CD4-positive, alpha-beta T cell treated with Interleukin-17A for 1 hour (primary cell): ENCODE data around the gene MAPK11.

Source experiments
- DNase-seq: peaks from one replicate; pipeline ENCODE4 v3.0.0-alpha.2; 2020

The MAPK11 gene

DNA sequence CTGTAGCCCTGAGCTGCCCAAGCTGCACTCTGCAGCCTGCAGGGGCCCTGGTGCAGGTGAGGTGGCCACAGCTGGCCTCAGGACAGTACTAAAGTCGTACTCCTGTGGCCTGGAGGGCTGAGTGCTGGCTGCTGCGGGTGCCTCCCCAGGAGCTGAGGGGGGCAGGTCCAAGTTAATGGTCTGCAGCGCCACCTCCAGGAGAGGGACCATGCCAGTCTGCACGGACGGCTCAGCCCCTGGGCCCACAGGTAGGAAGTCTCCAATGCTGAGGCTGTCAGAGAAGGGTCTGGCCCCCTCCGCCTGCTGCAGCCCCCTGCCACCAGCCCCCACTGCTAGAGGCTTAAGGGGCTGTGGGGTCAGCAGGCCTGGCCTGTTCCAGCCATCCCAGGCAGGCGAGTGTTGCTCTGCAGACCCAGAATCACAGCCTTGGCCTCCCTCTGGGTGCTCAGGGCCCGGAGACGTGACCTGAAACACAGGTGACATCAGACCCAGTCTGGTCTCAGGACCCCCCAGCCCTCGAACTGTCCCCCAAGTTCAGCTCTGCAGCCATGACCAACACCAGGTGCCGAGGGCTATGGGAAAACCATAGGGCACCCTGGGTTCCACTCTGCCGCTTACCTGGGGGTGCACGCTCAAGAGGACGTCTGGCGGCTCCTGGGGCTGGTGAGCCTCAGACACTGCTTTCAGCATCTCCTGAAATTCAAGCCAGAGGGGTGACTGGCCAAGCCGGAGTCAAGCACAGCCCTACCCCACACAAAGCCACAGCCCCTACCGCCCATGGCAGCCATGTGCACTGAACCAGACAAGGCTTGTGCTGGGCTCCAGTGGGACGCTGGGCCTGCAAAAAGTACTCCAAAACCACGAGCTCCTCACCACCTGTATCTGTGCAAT is 48.5 kb downstream of the MAPK11 start:
- no peak for DNase-seq

DNA sequence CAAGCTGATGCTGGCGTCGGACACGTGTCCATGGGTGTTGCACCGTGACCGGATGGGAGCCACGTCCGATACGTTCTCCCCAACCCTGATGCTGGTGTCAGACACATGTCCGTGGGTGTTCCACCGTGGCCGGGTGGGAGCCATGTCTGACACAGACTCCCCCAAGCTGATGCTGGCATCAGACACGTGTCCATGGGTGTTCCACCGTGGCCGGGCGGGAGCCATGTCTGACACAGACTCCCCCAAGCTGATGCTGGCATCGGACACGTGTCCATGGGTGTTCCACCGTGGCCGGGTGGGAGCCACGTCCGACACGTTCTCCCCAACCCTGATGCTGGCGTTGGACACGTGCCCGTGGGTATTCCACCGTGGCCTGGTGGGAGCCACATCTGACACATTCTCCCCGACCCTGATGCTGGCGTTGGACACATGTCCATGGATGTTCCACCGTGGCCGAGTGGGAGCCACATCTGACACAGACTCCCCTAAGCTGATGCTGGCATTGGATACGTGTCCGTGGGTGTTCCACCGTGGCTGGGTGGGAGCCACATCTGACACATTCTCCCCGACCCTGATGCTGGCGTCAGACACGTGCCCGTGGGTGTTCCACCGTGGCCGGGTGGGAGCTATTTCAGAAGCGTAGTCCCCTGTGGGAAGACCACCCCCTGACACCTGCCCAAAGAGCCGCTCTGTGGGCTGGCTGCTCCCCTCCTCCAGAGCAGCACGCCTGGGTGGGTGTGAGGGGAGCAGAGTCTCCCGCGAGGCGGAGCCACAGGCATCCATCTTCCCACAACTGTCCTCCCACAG is 49.4 kb downstream of the MAPK11 start:
- DNase-seq = no peak

DNA sequence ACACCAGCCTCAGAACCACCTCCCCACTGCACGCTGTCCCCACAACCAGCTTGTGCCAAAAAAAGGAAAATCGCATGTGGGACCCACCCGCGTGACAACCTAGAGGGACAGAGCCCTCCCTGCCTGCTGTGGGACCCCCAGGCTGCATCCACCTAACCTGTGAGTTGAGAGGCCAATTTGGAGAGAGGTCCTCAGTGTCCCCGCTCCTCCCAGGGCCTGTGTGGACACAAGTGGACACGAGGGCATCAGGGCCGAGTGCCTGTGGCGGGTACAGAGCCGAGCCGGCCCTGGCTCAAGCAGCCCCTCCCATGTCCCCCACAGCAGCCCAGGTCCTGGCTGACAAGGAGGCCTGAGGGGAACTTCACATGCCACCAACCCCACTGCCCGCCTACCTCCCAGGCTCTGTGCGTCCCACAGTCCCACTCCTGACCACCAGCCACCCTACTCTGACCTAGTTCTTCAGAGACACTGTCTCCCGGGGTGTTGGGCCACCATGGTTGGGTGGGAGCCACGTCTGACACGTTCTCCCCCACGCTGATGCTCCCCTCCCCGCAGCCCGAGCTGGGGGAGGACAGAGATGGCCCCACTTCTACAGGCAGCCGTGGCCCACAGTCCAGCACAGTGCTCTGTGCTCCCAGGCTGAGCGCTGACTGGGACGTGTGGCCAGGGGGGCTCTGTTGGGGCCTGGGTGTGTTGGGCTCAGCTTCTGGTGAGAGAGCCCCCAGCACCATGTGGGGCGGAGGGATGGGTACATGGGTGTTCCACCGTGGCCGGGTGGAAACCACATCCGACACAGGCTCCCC is 50.2 kb downstream of the MAPK11 start:
- DNase-seq = no peak

DNA sequence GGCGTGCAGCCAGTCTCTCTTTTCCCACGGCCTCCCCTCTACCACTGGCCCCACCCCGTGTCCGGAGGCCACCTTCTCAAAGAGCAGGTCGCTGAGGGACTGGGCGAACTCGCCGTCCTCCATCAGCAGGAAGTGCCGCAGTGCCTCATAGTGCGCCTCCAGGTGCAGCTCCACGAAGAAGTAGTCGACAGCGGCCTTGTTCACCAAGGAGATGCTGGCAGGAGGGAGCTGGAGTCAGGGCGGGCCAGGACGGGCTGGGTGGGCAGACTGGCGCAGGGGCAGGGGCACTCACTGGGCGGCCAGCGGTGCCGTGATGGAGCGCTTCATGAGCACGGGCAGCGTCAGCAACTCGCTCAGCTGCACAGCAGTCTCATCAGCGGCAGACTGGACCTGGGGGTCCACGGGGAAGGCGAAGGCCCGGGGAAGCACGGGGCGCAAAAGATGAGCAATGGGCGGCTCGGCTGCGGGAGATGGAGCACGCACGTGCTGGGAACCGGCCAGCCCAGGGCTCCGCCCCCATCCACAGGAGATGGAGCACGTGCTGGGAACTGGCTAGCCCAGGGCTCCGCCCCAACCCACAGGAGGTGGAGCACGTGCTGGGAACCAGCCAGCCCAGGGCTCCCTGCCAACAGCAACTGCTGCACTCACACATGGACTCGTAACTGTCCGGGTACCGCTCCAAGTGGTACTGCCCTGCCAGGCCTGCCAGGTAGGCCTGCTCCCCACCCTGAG is 51.0 kb downstream of the MAPK11 start:
- no peak for DNase-seq

DNA sequence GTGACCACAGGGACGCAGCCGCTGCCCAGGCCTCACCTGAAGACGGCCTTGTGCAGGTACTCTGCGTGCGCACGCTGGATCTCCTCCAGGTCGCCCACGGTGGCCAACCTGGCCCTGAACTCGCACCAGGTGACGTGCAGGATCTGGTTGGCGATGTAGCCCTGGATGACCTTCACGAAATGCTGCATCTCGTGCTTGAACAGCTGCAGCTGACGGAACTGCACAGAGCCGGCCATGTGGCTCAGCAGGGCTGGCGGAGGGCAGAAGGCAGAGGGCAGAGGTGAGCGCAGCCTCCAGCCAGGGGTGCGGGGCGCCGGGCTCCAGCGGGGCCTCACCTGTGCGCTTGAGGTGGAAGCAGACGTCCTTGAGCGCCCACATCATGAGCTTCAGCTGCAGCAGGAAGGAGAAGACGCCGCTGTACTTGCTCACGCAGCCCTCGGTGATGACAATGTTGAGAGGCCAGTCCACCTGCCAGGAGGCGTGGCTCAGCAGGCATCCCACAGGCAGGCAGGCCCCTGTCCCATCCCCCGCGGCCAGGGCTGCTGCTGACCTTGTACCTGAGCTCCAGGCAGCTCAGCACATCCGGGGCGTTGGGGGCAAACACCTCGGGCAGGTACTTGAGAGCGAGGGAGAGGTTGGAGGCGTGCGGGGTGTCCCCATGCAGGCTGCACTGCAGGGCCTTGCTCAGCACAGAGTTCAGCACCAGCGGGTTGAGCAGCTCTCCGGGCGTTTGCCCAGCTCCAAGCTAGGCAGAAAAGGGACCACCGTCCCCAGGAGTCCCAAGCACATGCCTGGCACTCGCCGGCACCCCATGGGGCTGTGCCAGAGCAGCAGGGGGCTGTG is 51.8 kb downstream of the MAPK11 start:
- no peak for DNase-seq

DNA sequence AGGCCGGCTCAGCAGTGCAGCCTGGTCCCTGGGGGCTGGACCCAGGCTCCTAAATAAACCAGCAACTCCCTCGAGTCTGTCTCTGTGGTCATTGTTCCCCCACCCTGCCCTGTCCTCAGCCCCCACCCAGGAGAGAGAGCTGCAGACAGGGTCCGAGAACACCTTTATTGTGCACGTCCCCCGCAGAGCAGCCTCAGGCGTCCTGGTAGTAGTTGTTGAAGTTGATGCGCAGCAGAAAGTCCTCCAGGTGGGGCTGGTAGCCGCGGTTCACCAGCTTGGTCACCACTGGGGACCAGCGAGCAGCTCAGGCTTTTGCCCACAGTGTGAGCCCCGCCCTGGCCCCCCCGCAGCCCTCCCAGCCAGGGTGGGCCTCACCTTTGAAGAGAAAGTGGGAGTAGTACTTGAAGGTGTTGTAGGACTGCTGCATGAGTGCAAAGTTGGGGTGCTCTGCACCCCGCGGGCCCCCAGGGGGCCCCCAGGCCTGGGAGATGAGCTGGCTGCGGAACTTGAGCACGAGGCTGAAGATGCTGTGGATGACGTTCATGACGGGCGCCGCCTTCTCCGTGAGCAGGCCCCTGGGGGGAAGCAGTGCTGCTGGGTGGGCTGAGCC is 52.5 kb downstream of the MAPK11 start:
- no peak for DNase-seq

DNA sequence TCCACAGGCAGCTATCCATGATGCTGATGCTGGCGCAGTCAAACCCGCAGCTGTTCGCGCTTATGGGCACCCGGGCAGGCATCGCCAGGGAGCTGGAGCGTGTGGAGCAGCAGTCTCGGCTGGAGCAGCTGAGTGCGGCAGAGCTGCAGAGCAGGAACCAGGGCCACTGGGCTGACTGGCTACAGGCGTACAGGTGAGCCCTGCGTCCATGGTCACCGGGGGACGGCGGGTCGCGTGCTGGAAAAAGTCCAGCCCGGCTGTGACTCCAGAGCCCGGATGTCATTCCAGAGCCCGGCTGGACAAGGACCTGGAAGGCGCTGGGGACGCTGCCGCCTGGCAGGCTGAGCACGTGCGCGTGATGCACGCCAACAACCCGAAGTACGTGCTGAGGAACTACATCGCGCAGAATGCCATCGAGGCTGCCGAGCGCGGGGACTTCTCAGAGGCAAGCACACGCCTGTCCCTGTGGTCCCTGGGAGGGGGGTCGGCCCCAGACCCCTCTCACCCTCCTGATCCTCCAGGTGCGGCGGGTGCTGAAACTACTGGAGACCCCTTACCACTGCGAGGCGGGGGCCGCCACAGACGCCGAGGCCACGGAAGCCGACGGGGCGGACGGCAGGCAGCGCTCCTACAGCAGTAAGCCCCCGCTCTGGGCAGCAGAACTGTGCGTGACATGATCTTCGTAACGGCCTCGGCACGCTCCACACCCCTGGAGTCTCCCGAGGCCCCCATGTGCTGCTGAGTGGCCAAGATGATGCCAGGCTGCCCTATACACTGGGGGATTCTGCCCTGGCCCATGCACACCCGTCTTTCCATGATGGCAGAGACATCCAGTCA is 53.3 kb downstream of the MAPK11 start:
- DNase-seq = no peak

DNA sequence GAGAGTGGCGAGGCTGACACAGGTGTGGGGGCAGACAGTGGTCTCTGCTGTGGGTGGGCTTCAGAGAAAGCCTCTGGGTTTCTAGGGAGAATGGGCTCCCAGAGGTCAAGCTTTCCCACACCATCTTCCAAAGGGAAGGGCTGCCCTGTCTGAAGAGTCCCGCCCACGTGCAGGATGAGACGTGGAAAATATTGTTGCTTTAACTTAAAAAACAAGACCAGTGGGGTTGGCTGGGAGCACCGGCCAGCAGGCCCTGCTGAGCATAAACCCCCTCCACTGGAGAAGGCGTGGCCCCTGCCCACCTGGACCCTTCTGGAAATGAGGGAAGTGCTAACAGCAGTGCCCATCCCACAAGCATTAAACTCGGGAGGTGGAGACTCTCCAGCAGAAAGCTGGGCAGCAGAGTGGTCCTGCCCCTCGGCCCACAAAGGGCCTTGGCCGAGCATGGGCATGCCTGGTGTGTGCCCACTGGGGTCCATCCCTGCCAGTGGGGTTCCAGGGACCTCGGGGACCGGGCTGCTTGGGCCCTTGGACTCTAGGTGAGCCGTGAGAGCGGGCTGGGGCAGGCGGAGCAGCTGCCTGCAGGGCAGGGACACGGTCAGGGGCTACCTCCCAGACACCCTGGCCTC is 54.0 kb downstream of the MAPK11 start:
- DNase-seq = no peak

DNA sequence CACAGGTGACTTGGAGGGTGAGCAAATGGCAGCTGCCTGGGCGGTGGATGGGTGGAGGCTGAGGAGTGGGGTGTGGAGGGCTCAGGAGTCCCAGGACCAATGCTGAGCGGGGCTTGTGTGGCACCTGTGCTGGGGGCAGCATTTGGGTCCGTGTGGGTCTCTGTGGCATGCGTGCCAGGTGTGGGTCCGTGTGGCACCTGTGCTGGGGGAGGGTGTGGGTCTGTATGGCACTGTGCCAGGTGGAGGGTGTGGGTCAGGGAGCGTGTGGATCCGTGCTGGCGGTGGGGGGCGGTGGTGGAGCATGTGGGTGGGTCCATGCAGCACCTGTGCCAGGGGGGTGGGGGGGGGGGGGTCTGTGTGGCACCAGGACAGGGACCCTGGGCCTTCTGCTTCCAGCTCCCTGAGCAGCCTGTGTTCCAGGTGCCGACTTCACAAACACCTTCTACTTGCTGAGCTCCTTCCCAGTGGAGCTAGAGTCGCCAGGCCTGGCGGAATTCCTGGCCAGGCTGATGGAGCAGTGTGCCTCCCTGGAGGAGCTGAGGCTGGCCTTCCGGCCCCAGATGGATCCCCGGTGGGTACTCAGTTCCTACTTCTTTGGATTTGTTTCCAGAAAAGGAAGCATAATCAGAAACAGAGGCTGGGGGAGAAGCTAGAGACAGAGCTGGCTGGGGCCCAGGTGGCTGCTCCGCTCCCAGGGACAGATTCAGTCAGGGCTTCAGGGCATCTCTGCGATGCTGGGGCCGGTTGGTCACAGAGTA is 54.7 kb downstream of the MAPK11 start:
- DNase-seq = no peak
